HG02885 (cell line): ENCODE measurements around the gene PCDH17.

Source experiments
- ATAC-seq: cut with Tn5 transposase; IDR thresholded peaks from one replicate; pipeline ENCODE4 v1.9.1; 2021; ENCODE audit warnings: mild to moderate bottlenecking; ENCODE audit not compliant: unreplicated experiment, poor library complexity

PCDH17 gene

DNA sequence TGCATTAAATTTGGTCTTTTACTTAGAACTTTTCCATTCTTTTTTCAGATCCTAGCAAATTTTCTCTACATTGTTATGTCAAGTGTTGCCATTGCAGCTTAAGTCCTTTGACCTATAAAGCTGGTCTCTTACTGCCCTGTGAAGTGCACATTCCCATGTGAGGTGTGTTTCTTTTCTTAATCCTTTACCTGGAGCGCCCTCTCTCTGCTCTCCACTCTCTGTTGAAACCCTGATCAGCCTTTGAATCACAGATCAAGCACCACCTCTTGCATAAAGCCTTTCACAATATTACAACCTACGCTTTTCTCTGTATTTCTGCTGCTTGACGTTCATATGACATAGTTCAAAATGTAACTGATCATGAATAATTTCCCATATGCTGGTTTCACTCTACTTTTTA is 84.8 kb downstream of the PCDH17 start:
- no peak for ATAC-seq

DNA sequence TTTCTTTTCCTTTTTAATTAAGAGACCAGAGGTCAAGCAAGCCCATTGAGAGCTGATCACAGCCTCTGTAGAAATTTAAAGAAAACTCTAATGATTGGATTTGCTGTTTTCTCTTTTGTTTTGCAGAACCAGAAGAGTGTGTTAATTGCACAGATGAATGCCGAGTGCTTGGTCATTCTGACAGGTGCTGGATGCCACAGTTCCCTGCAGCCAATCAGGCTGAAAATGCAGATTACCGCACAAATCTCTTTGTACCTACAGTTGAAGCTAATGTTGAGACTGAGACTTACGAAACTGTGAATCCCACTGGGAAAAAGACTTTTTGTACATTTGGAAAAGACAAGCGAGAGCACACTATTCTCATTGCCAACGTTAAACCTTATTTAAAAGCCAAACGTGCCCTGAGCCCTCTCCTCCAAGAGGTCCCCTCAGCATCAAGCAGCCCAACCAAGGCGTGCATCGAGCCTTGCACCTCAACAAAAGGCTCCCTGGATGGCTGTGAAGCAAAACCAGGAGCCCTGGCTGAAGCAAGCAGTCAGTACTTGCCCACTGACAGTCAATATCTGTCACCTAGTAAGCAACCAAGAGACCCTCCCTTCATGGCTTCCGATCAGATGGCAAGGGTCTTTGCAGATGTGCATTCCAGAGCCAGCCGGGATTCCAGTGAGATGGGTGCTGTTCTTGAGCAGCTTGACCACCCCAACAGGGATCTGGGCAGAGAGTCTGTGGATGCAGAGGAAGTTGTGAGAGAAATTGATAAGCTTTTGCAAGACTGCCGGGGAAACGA is 93.1 kb downstream of the PCDH17 start:
- ATAC-seq = no peak

DNA sequence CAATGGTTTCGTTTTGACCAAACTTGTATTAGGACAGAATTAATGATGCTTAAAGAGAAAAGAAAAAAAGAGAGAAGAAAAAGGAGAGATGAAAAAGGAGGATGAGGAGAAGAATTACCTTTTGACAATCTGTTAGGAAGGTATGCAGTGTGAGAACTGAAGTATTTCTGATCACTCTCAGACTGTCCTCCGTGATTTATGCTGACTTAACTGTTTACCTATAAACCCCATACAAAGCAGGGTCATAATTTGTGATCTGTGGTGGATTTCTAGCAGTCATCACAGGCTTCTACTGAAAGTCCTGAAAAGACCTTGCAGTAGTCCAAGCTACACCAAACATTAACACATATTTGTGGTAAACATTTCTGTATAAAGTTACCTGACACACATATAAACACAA is 93.9 kb downstream of the PCDH17 start:
- no peak for ATAC-seq

DNA sequence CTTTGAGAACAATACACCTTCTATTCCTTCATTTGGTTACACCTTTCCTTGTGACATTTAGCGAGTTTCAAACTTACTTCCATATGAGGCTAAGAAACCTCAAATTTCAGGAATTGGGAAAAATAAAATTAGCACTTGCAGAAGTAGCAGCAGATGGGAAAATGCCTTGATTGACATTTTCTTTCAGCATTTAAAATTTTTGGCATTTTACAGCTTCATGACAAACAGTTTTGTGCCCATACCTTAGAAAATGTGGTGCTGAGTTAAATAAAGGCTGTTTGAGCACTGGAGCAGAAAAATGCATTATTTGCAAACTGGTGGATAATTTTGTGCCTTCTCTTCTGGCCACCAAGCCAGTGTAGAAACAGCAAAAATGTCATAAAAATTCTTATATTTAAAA is 95.4 kb downstream of the PCDH17 start:
- no peak for ATAC-seq

DNA sequence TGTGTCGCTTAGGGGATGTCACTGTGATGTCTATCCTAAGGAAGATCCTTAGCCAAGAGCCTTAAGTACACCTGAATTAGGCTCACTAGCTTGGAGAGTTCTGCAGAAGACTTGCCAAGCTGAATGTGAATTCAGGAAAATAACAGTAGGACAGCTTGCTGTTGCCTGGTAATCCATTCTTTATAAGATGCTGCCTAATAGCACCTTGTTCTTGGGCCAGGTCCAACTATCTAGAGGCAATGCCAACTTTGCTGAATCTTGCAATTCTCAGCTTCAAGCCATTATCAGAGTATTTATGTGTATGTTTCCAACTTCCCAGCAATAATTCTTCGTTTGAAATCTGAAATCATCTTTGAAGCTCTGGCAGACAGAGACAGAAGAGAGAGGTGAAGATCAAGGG is 102.8 kb downstream of the PCDH17 start:
- ATAC-seq = no peak

DNA sequence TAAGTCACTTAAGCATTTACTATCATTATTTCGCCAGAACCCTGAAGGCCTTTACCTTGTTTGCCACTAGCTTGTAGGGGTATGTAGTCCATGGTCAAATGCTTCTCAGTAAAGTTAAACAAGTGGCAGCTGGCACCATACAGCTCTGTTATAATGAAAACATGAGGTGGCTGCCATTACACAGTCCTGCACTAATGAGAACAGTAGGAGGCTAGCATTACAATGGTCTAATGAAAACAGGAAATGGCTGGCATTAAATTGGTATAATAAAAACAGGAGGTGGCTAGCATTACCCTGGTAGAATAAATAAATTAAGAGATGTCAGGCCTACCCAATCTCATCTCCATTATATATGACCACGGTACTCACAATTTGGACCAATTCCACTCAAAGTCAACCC is 107.5 kb downstream of the PCDH17 start:
- no peak for ATAC-seq

DNA sequence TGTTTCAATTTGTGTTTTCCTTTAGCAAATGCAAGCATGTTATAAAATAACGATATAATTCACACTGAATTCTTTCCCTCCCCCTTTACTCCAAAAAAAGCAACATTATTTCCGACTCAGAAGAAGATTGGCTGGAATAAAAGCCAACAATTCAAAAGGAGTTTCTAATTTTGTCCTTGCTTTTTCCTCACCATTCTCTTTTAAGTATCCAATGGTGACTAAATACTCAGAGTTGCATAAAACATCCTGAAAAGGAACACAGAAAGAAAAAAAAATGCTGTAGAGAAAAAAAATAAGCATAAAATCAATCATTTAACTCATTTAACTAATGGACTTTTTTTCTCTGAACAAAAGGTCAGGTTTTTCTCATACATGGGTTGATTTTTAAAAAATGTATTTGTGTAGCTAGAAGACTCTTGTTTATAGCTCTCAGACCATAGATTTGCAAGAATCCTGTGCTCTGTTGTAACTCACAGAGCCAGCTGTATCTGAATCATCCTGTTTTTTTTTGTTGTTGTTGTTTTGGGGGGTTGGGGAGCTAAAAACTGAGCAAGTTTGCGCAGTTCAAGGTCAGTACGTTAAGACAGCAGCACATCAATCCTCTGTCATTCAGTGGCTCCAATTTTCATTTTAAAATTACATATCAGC is 108.1 kb downstream of the PCDH17 start:
- ATAC-seq = no peak

DNA sequence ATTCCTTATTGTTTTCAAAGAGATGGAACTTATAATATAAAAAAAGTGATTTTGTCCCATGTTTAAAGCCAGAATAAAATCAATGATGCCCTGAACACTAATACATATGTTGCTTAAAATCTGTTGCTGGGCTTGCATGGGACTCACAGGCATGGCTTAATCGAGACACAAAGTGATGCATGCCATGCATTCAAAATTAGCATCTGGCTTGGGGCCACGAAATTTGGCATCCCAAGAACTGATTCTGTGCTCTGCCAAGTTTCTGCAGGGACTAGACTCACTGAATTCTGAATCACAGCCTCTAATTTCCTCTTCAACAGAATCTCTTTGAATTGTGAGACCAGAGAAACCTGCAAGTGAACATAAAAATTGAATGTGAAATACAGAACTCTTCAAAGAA is 109.2 kb downstream of the PCDH17 start:
- no peak for ATAC-seq

DNA sequence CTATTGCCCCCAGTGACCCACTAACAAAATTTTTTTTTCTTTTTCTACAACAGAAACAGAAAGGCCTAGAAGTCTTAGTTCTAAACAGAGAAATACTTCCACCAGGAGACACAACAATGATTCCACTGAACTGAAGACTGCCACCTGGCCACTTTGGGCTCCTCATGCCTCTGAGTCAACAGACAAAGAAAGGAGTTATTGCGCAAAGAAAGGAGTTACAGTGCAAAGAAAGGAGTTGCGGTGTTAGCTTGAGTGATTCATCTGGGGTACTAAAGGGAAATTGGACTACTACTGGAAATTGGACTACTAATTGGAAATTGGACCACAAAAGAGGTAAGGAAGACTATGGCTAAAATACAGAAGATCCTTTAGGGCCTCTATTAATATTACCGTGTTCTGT is 116.6 kb downstream of the PCDH17 start:
- ATAC-seq = no peak

DNA sequence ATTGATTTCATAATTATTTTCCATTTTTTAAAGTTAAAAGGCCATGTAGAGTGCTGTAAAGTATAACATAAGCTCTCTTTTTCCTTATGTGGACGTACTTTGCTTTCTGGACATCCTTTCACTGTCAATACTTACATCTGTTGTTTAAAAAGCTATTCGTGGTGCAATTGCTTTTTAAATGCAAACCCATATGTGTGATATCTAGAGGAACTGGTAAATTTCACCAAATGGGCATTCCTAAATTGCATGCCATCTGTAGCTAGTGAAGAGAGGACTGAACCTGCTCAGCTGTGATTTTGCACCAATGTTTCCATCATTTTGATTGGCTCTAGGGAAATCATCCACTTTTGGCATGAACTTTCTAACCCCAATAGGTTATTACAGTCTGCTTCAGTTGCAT is 129.4 kb downstream of the PCDH17 start:
- ATAC-seq = no peak

DNA sequence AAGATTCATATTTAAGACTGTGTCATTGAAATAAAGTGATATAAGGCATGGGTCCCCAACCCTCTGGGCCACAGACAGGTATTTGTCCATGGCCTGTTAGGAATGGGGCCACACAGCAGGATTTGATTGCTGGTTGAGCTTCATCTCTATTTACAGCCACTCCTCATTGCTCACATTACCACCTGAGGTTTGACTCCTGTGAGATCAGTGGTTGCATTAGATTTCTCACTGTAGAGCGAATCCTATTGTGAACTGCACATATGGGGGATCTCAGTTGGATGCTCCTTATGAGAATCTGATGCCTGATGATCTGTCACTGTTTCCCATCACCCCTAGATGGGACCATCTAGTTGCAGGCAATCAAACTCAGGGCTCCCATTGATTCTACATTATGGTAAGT is 132.1 kb downstream of the PCDH17 start:
- no peak for ATAC-seq
